ENCODE measurements around the gene COX5B.

DNA sequence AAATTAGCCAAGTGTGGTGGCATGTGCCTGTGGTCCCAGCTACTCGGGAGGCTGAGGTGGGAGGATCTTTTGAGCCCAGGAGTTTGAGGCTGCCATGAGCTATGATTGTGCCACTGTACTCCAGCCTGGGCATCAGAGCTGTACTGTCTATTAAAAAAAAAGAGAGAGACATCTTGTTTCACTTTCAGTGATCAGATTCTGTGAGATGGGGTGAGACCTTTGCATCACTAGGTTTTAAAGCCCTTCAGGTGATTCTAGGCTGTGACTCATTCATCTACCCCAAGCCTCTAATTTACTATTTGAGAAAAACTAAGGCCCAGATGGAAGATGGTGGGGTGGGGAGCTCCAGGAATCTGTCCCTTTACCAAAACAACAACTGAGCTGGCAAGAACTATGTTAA is 30.8 kb downstream of the COX5B start:
- TF ChIP-seq CTCF (conservative IDR thresholded peaks at IDR 0.05; ENCODE audit: low read length) (no peak), EZH2phosphoT487 (IDR thresholded peaks at IDR 0.05; ENCODE audit: borderline replicate concordance) (no peak)

Data from Loucy (cell line).